Measurements from ENCODE around the gene CDK14.

The CDK14 gene

DNA sequence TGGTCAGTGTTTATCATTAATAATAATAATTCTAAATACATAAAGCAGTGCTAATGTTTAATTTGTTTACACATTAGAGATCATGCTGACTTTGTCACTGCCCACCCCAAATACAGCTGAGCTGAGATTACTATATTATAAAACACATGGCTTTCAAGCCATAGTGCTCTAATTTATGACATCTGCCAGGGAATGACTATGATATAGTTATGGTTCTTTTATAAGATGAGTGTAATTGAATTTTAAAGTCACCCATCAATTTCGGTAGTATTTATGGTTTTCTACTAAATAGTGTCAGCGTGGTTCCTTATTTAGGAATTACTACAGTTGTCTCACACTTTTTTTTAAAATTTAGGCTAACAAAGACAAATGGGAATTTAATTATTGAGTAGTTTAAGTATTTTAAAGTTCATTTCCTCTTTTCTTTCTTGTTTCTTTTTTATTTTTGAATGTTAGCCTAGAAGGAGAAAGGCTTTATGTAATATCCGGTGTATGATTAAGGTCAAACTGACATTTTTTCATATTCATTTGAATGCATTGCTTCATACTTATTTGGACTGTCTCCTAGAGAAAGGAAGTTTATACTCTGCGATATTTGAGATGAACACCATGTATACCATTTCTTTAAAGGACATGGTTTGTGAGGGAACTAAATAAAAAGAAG lies 3.9 kb downstream of the CDK14 start:
- Histone ChIP-seq H3K27ac (peak overlapping the region; percentile 29; the same call in 1 of the 2 replicates), H3K36me3 (ENCODE audit: insufficient read depth, low read length) (no peaks in the 10 kb centered on the region; the same call in 1 of the 2 replicates), H3K4me3 (peak overlapping the region; percentile 66), H3K9me3 (ENCODE audit: low read depth, low read length) (no peaks in the 10 kb centered on the region), H3K9ac (ENCODE audit: insufficient read length) (peak overlapping the region; percentile 5)
- DNase-seq (ENCODE audit: low read depth, low spot score), result no peak
- TF ChIP-seq EZH2 (IDR thresholded peaks at IDR 0.05) (no peak), POLR2AphosphoS5 (IDR thresholded peaks at IDR 0.05; ENCODE audit: borderline replicate concordance, low read depth, low read length) (peak; percentile 65; the same call in 1 of the 2 replicates)

DNA sequence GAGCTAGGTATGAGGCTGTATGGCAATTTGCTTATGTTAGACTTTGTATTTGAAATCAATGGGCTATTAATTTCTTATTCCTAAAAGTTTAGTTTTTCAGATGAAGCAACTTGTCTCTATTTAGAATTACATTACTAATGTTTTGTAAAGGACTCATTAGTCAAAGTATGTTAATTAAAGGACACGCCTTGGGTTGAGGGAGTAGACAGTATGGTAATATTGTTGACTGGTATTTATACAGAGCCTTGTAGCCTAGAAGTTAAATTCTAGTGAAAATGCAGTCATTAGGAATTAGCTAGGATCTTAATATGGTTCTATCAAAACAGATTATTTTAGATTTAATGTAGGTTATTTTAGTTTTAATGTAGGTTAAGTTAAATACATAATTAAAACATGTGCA lies 6.2 kb downstream of the CDK14 start:
- Histone ChIP-seq H3K9ac (ENCODE audit: insufficient read length) (no peak overlapping the region), H3K27ac (no peak overlapping the region)

DNA sequence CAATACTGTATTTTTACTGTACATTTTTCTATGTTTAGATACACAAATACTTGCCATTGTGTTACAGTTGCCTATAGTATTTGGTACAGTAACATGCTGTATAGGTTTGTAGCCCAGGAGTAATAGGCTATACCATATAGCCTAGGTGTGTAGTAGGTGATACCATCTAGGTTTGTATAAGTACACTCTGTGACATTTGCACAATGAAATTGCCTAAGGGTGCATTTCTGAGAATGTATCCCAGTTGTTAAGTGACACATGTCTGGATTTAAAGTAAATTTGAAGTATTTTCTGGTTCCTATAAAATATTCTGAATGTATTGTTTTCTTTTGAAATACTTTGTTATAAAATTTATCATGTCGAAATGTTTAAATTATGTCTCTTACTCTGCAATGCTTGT lies 7.2 kb downstream of the CDK14 start:
- peaks cover 20% of the 10 kb centered on the region for H3K36me3 ChIP-seq (ENCODE audit: insufficient read depth, low read length)
- H3K9me3 ChIP-seq (ENCODE audit: low read depth, low read length), result no peaks in the 10 kb centered on the region
- no peak for TF ChIP-seq POLR2AphosphoS5 (IDR thresholded peaks at IDR 0.05; ENCODE audit: borderline replicate concordance, low read depth, low read length)
- TF ChIP-seq FOXP2 (optimal IDR thresholded peaks at IDR 0.05; ENCODE audit: control extremely low read depth, extremely low read length, insufficient read depth), result no peak
- TF ChIP-seq EZH2 (IDR thresholded peaks at IDR 0.05), result no peak
- H3K27ac ChIP-seq, result no peak overlapping the region
- H3K4me3 ChIP-seq, result no peak overlapping the region
- no peak for DNase-seq (ENCODE audit: low read depth, low spot score)
- no peak overlapping the region for H3K9ac ChIP-seq (ENCODE audit: insufficient read length)

More for the DNA sequence above, 6.2 kb downstream of the CDK14 start:
- no peak for TF ChIP-seq FOXP2 (optimal IDR thresholded peaks at IDR 0.05; ENCODE audit: control extremely low read depth, extremely low read length, insufficient read depth)
- no peak for TF ChIP-seq POLR2AphosphoS5 (IDR thresholded peaks at IDR 0.05; ENCODE audit: borderline replicate concordance, low read depth, low read length)
- TF ChIP-seq EZH2 (IDR thresholded peaks at IDR 0.05), result no peak
- Histone ChIP-seq H3K4me3 (no peak overlapping the region), H3K36me3 (ENCODE audit: insufficient read depth, low read length) (peaks cover 14% of the 10 kb centered on the region), H3K9me3 (ENCODE audit: low read depth, low read length) (no peaks in the 10 kb centered on the region)
- no peak for DNase-seq (ENCODE audit: low read depth, low spot score)

DNA sequence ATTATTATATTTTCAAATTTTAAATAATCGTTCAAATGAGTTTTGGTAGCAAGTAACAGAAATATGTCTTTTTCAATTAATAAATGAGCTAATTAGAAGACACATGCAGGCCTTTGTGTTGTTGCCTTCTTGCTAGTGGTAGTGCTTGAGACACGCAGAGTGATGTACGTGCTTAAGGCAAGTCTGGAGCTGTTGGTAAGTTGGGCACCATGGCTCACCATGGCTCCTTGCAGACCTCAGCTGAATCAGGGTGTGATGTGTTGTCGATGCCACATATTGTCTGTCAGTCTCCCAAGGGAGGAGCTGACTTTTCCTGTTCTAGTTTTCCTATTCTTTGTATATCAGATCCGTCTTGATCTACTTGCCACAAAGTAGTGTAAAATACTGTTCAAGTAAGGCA lies 8.3 kb downstream of the CDK14 start:
- Histone ChIP-seq H3K36me3 (ENCODE audit: insufficient read depth, low read length) (peaks cover 23% of the 10 kb centered on the region), H3K27ac (no peak overlapping the region), H3K9ac (ENCODE audit: insufficient read length) (no peak overlapping the region), H3K9me3 (ENCODE audit: low read depth, low read length) (no peaks in the 10 kb centered on the region), H3K4me3 (no peak overlapping the region)
- TF ChIP-seq POLR2AphosphoS5 (IDR thresholded peaks at IDR 0.05; ENCODE audit: borderline replicate concordance, low read depth, low read length), result no peak
- no peak for TF ChIP-seq FOXP2 (optimal IDR thresholded peaks at IDR 0.05; ENCODE audit: control extremely low read depth, extremely low read length, insufficient read depth)
- no peak for TF ChIP-seq EZH2 (IDR thresholded peaks at IDR 0.05)
- no peak for DNase-seq (ENCODE audit: low read depth, low spot score)

DNA sequence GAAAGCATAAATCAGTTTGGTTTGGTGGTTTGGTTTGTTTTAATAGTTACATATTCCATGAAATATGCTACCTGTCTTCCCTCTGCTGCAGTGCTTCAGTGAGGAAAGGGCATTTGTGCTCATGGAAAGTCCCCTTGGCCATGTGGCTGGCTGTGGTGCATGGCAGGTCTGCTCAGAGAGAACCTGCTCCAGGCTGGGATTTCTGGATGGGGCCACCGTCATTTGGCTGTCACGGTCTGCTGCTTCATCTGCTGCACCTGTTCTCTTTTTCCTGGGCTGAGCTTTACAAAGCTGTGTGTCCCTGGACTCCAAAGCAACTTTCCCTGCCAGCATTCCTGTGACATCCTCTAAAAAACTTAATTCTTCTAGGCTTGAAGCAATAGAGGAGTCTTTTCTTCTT lies 8.9 kb downstream of the CDK14 start:
- TF ChIP-seq EZH2 (IDR thresholded peaks at IDR 0.05), result no peak
- TF ChIP-seq FOXP2 (optimal IDR thresholded peaks at IDR 0.05; ENCODE audit: control extremely low read depth, extremely low read length, insufficient read depth), result no peak
- TF ChIP-seq POLR2AphosphoS5 (IDR thresholded peaks at IDR 0.05; ENCODE audit: borderline replicate concordance, low read depth, low read length), result no peak
- Histone ChIP-seq H3K36me3 (ENCODE audit: insufficient read depth, low read length) (peaks cover 23% of the 10 kb centered on the region), H3K27ac (no peak overlapping the region), H3K4me3 (no peak overlapping the region), H3K9ac (ENCODE audit: insufficient read length) (no peak overlapping the region), H3K9me3 (ENCODE audit: low read depth, low read length) (no peaks in the 10 kb centered on the region)
- DNase-seq (ENCODE audit: low read depth, low spot score), result no peak

DNA sequence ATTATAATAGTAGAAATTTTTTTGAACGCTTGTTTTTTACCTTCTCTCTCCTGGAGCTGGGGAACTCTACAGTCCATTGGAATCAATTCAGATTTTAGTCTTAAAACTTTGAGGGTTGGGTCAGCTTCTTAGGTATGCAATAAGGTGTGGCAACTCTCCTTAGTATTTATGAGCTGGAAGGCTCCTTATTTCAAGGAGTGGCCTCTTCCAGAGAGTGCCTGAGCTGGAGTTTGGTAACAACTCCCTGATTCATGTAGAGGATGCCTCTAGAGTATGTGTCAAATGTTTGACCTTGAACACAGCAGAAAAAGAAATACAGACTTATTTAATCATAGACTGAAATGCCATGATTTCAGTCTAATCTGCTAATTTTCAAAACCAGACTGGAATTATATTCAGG lies 11.1 kb downstream of the CDK14 start:
- H3K9ac ChIP-seq (ENCODE audit: insufficient read length), result no peak overlapping the region
- no peak overlapping the region for H3K27ac ChIP-seq
- TF ChIP-seq POLR2AphosphoS5 (IDR thresholded peaks at IDR 0.05; ENCODE audit: borderline replicate concordance, low read depth, low read length) (no peak), EZH2 (IDR thresholded peaks at IDR 0.05) (no peak), FOXP2 (optimal IDR thresholded peaks at IDR 0.05; ENCODE audit: control extremely low read depth, extremely low read length, insufficient read depth) (no peak)
- no peak for DNase-seq (ENCODE audit: low read depth, low spot score)
- H3K4me3 ChIP-seq, result no peak overlapping the region
- no peaks in the 10 kb centered on the region for H3K9me3 ChIP-seq (ENCODE audit: low read depth, low read length)
- peaks cover 23% of the 10 kb centered on the region for H3K36me3 ChIP-seq (ENCODE audit: insufficient read depth, low read length)

DNA sequence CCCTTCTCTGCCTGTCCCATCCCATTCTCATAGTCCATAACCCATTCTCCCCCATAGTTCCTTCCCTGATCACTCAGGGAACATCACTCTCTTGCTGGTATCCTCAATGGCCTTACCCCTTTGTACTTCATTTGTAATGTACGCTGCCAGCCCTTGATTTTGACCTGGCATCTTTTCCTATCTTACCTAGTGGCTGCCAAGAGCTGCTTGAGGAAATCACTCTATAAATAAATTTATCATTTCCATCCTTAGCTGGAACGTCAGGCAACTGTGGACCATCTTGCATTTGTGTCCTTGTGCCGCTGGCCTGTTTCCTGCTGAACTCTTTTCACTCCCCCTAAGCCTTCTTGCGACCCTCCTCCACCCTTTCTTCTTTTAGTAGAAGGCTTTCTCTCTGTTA lies 14.0 kb downstream of the CDK14 start:
- DNase-seq (ENCODE audit: low read depth, low spot score), result no peak
- peaks cover 25% of the 10 kb centered on the region for H3K36me3 ChIP-seq (ENCODE audit: insufficient read depth, low read length)
- H3K4me3 ChIP-seq, result no peak overlapping the region
- no peaks in the 10 kb centered on the region; the same call in 1 of the 2 replicates for H3K9me3 ChIP-seq (ENCODE audit: low read depth, low read length)
- H3K9ac ChIP-seq (ENCODE audit: insufficient read length), result no peak overlapping the region
- TF ChIP-seq POLR2AphosphoS5 (IDR thresholded peaks at IDR 0.05; ENCODE audit: borderline replicate concordance, low read depth, low read length) (no peak), EZH2 (IDR thresholded peaks at IDR 0.05) (no peak), FOXP2 (optimal IDR thresholded peaks at IDR 0.05; ENCODE audit: control extremely low read depth, extremely low read length, insufficient read depth) (no peak)
- no peak overlapping the region for H3K27ac ChIP-seq

DNA sequence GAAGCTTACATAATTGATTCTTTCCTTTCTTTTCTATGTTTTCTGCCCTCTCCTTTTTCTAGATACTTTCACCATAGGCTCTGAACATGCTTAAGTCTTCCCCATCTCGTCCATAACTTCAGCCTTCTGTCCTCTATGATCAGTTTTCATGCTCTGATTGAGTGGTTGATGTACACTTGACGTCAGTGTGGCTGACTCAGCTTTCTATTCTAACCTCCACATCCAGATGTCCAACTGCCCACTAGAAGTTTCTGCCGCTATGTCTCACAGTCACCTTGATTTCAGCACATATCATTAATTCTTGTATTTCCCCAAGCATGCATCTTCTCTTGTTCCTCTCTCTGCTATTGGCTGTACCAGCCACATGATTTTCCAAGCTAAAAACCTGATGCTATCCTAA lies 15.0 kb downstream of the CDK14 start:
- Histone ChIP-seq H3K4me3 (no peak overlapping the region), H3K9me3 (ENCODE audit: low read depth, low read length) (no peaks in the 10 kb centered on the region; the same call in 1 of the 2 replicates), H3K27ac (no peak overlapping the region), H3K9ac (ENCODE audit: insufficient read length) (no peak overlapping the region), H3K36me3 (ENCODE audit: insufficient read depth, low read length) (peaks cover 25% of the 10 kb centered on the region)
- no peak for TF ChIP-seq POLR2AphosphoS5 (IDR thresholded peaks at IDR 0.05; ENCODE audit: borderline replicate concordance, low read depth, low read length)
- TF ChIP-seq FOXP2 (optimal IDR thresholded peaks at IDR 0.05; ENCODE audit: control extremely low read depth, extremely low read length, insufficient read depth), result no peak
- TF ChIP-seq EZH2 (IDR thresholded peaks at IDR 0.05), result no peak
- DNase-seq (ENCODE audit: low read depth, low spot score), result no peak

DNA sequence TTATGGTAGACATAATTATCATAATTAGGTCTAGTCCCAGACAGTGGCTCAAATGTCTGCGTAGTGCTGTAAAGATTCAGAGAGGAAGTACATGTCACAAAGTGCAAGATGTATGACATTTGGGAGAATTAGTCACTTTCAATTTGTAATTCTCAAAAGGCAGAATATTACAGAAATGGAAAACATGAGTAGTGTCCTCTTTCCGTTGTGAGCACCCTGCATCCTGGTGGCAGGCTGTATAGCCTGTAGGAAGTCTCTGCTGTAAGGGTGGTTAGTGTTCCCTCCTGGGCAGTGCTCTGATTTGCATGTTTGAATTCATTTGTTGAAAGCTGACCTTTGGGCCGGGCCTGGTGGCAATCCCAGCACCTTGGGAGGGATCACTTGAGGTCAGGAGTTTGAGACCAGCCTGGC lies 17.0 kb downstream of the CDK14 start:
- H3K9ac ChIP-seq (ENCODE audit: insufficient read length), result no peak overlapping the region
- H3K27ac ChIP-seq, result no peak overlapping the region
- H3K36me3 ChIP-seq (ENCODE audit: insufficient read depth, low read length), result peaks cover 17% of the 10 kb centered on the region
- H3K4me3 ChIP-seq, result no peak overlapping the region
- TF ChIP-seq EZH2 (IDR thresholded peaks at IDR 0.05) (no peak), FOXP2 (optimal IDR thresholded peaks at IDR 0.05; ENCODE audit: control extremely low read depth, extremely low read length, insufficient read depth) (no peak), POLR2AphosphoS5 (IDR thresholded peaks at IDR 0.05; ENCODE audit: borderline replicate concordance, low read depth, low read length) (no peak)
- DNase-seq (ENCODE audit: low read depth, low spot score), result no peak
- no peaks in the 10 kb centered on the region; the same call in 1 of the 2 replicates for H3K9me3 ChIP-seq (ENCODE audit: low read depth, low read length)

All from SK-N-MC (cell line).